Erythroblast (primary cell): ENCODE data around the gene ATP5F1A.

Experiments used
- GATA1 ChIP-seq: IDR thresholded peaks from 2 replicates; pipeline ENCODE4 v1.6.1; 2011; ENCODE audit warnings: low read depth, mild to moderate bottlenecking, control low read depth, low read length, moderate library complexity
- POLR2A ChIP-seq: IDR thresholded peaks from 2 replicates; pipeline ENCODE4 v1.6.1; 2011; ENCODE audit warnings: mild to moderate bottlenecking, low read length

DNA sequence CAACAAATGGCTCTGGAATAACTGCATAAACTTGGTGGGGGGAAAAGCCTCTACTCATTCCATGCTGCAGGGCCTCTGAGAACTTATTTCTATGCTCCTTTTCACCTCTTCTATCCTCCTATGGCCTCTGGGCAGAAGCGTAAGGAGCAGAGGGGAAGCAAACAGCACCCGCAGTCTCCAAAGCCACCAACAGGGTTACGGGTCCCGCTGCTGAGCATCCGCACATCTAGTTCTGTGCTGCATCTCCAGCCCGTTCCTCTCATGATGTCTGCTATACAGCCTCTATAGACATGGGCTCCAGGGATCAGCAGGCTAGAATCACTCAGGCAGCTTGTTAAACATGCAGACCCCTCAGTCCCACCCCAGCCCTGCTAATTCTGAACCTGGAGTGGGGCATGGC lies 52.0 kb downstream of the ATP5F1A start:
- TF ChIP-seq POLR2A = no peak
- TF ChIP-seq GATA1 = no peak
